ENCODE measurements around the gene IDH3B.

The IDH3B gene

DNA sequence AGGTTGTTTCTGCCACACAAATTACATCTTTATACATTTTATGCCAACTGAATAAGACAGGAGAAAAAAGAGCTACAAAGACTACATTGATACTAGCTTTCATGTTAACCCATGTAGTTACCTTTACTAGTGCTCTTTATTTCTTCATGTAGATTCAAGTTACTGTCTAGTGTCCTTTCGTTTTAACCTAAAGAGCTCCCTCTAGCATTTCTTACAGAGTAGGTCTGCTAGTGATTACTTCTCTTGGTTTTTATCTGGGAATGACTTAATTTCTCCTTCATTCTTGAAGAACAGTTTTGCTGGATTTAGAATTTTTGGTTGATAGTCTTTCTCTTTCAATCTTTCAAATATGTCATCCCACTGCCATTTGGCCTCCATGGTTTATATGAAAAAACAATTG lies 32.8 kb downstream of the IDH3B start:
- H3K4me3 ChIP-seq (ENCODE audit: low read length), result no peak overlapping the region
- peaks cover 21% of the 10 kb centered on the region for H3K4me1 ChIP-seq (ENCODE audit: control insufficient read depth, insufficient read depth, low read length)
- peak; percentile 19 for DNase-seq (ENCODE audit: low read depth)
- H3K9ac ChIP-seq (ENCODE audit: low read length), result no peak overlapping the region
- peaks cover 6% of the 10 kb centered on the region for H3K9me3 ChIP-seq (ENCODE audit: control insufficient read depth, low read length)
- H3K36me3 ChIP-seq (ENCODE audit: control insufficient read depth, insufficient read depth, low read length, severe bottlenecking), result no peaks in the 10 kb centered on the region
- H3K27me3 ChIP-seq (replicated peaks; ENCODE audit: control insufficient read depth, insufficient read depth, low read length), result peaks cover 6% of the 10 kb centered on the region

DNA sequence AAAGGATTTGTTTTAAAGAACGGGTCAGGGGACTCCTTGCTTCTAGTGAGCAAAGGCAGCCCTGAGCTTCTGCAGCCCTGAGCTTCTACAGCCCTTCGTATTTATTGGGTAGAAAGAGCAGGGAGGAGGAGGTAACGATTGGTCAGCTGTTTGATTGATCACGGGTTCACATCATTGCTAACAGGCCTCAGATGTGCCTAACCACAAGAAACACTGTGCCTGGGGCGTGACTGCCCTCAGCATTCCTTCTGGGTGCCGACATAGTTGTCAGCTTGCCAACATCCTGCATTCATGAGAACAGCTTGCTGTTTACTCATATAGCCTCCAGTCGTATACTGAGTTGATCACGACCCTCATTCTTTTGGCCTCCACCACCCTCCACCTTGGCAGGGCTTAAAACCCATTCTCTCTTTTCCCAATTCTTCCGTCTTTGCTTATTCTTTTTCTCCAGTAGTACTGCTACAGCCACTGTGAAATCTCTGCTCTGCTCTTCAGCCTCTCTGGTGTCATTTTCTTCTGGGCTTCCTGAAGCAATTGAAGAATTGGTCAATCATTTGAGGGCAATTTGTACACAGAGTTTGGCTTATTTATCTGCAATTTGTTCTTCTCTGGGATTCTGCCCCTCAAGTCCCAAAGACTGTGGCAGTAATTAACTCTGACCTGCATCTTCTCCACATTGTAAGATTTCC lies 37.0 kb downstream of the IDH3B start:
- Histone ChIP-seq H3K4me1 (ENCODE audit: control insufficient read depth, insufficient read depth, low read length) (peaks cover 33% of the 10 kb centered on the region), H3K9ac (ENCODE audit: low read length) (peak overlapping the region; percentile 17), H3K4me3 (ENCODE audit: low read length) (no peak overlapping the region), H3K36me3 (ENCODE audit: control insufficient read depth, insufficient read depth, low read length, severe bottlenecking) (no peaks in the 10 kb centered on the region), H3K9me3 (ENCODE audit: control insufficient read depth, low read length) (peaks cover 15% of the 10 kb centered on the region), H3K27me3 (replicated peaks; ENCODE audit: control insufficient read depth, insufficient read depth, low read length) (no peaks in the 10 kb centered on the region)
- peak; percentile 93 for DNase-seq (ENCODE audit: low read depth)

DNA sequence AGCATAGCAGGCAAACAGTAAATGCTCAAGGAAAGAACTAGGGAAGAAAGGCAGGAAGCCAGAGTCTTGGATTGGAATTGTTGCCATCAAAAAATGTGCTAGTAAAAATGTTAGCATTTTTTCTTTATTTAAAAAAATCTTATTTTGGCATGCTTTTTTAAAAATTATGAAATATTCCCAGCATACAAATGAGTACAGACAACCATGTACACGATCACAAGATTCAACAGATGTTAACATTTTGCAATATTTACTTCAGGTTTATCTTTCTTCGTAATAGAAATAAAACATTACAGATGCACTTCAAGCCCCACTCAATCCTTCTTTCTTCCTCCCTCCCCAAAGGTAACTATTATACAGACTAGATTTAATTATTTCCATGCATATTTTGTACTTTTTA lies 39.0 kb downstream of the IDH3B start:
- Histone ChIP-seq H3K36me3 (ENCODE audit: control insufficient read depth, insufficient read depth, low read length, severe bottlenecking) (no peaks in the 10 kb centered on the region), H3K27me3 (replicated peaks; ENCODE audit: control insufficient read depth, insufficient read depth, low read length) (no peaks in the 10 kb centered on the region), H3K4me3 (ENCODE audit: low read length) (peak overlapping the region; percentile 41), H3K9ac (ENCODE audit: low read length) (peak overlapping the region; percentile 68), H3K4me1 (ENCODE audit: control insufficient read depth, insufficient read depth, low read length) (peaks cover 33% of the 10 kb centered on the region), H3K9me3 (ENCODE audit: control insufficient read depth, low read length) (peaks cover 15% of the 10 kb centered on the region)
- DNase-seq (ENCODE audit: low read depth), result peak; percentile 72

DNA sequence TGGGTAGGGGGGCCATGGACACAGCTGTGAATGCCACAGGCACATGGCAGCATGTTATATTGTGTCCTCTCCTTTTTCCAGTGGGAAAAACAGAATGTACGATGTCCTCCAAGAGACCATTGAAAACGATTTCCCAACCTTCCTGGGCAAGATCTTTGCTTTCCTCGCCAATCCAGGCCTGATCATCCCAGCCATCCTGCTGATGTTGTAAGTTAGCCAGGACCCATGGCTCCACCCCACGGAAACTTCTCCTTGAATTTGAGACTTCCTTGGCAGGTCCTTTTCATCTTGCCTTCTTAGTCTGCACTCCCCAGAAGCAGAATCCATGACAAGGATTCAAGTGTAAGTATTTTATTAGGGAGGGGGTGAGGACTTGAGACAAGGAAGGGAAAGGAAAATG lies 39.8 kb downstream of the IDH3B start:
- Histone ChIP-seq H3K27me3 (replicated peaks; ENCODE audit: control insufficient read depth, insufficient read depth, low read length) (no peaks in the 10 kb centered on the region), H3K9me3 (ENCODE audit: control insufficient read depth, low read length) (peaks cover 23% of the 10 kb centered on the region), H3K9ac (ENCODE audit: low read length) (peak overlapping the region; percentile 68), H3K4me3 (ENCODE audit: low read length) (peak overlapping the region; percentile 53), H3K36me3 (ENCODE audit: control insufficient read depth, insufficient read depth, low read length, severe bottlenecking) (no peaks in the 10 kb centered on the region), H3K4me1 (ENCODE audit: control insufficient read depth, insufficient read depth, low read length) (peaks cover 33% of the 10 kb centered on the region)
- DNase-seq (ENCODE audit: low read depth), result no peak

DNA sequence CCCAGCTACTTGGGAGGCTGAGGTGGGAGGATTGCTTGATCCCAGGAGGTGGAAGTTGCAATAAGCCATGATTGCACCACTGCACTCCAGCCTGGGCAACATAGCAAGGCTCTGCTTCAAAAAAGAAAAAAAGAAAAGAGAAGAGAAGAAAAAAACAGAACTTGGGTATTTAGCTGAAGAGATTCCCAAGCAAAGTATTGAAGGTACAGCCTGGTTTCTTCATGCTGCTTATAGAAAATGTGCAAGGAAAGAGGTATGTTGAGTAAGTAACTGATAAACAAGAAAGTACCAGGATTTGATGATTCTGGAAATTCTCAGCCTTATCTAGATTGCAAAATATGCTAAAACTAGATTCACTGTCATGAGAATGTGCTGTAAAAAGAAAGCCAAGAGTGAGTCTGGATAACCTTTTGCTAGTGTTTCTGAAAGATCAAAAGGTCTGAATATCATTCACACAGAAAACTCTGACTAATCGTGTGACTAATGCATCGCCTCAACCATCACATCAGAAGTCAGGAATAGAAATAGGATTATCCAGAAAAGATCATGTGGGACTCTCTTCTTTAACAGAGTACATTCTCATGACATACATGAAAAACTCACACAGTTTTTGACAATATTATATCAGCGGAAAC lies 43.9 kb downstream of the IDH3B start:
- Histone ChIP-seq H3K27me3 (replicated peaks; ENCODE audit: control insufficient read depth, insufficient read depth, low read length) (peaks cover 11% of the 10 kb centered on the region), H3K4me1 (ENCODE audit: control insufficient read depth, insufficient read depth, low read length) (peaks cover 13% of the 10 kb centered on the region), H3K9me3 (ENCODE audit: control insufficient read depth, low read length) (peaks cover 20% of the 10 kb centered on the region), H3K9ac (ENCODE audit: low read length) (no peak overlapping the region), H3K4me3 (ENCODE audit: low read length) (no peak overlapping the region), H3K36me3 (ENCODE audit: control insufficient read depth, insufficient read depth, low read length, severe bottlenecking) (no peaks in the 10 kb centered on the region)
- no peak for DNase-seq (ENCODE audit: low read depth)

DNA sequence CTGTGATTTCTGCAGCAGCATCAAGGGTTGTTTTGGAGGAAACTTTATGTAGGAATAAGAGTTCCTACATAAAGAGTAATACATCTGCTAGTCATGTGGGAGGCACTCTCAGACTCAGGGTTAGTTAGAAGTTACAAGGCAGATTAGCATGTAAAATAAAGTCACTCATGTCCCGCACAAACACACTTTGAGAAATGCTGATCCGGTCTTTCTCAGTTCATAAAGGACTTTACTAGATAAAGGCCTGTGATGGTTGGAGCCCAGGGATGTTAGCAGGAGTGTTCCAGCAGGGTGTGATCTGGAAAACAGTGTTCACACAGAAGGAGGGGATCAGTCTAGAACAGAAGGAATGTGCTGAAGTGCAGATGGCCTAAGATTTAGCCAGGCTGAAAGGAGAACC lies 44.7 kb downstream of the IDH3B start:
- no peak for DNase-seq (ENCODE audit: low read depth)

DNA sequence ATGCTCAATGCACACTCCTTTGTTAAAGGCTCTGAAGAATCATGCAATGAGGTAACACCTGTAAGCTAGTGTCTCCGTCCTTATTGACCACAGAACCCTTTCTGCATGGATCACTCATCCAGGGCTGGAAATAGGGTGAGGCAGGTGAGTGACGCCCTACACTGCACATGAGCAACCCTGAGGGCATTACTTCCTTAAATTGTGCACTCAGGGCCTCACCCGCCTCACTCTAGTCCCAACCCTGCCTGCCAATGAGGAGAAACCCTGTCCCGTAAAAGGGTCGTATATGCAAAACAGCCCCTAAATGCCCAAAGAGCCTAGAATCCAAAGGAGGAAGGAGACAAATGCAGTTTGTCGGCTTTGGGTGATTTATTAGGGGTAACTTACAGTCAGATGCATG lies 45.2 kb downstream of the IDH3B start:
- no peak overlapping the region for H3K4me3 ChIP-seq (ENCODE audit: low read length)
- H3K27me3 ChIP-seq (replicated peaks; ENCODE audit: control insufficient read depth, insufficient read depth, low read length), result peaks cover 11% of the 10 kb centered on the region
- H3K9ac ChIP-seq (ENCODE audit: low read length), result no peak overlapping the region
- peaks cover 20% of the 10 kb centered on the region for H3K9me3 ChIP-seq (ENCODE audit: control insufficient read depth, low read length)
- no peak for DNase-seq (ENCODE audit: low read depth)
- peaks cover 4% of the 10 kb centered on the region for H3K4me1 ChIP-seq (ENCODE audit: control insufficient read depth, insufficient read depth, low read length)
- H3K36me3 ChIP-seq (ENCODE audit: control insufficient read depth, insufficient read depth, low read length, severe bottlenecking), result no peaks in the 10 kb centered on the region

More for the DNA sequence above, 44.7 kb downstream of the IDH3B start:
- Histone ChIP-seq H3K9me3 (ENCODE audit: control insufficient read depth, low read length) (peaks cover 20% of the 10 kb centered on the region), H3K9ac (ENCODE audit: low read length) (no peak overlapping the region), H3K27me3 (replicated peaks; ENCODE audit: control insufficient read depth, insufficient read depth, low read length) (peaks cover 11% of the 10 kb centered on the region), H3K4me3 (ENCODE audit: low read length) (no peak overlapping the region), H3K36me3 (ENCODE audit: control insufficient read depth, insufficient read depth, low read length, severe bottlenecking) (no peaks in the 10 kb centered on the region), H3K4me1 (ENCODE audit: control insufficient read depth, insufficient read depth, low read length) (peaks cover 7% of the 10 kb centered on the region)

DNA sequence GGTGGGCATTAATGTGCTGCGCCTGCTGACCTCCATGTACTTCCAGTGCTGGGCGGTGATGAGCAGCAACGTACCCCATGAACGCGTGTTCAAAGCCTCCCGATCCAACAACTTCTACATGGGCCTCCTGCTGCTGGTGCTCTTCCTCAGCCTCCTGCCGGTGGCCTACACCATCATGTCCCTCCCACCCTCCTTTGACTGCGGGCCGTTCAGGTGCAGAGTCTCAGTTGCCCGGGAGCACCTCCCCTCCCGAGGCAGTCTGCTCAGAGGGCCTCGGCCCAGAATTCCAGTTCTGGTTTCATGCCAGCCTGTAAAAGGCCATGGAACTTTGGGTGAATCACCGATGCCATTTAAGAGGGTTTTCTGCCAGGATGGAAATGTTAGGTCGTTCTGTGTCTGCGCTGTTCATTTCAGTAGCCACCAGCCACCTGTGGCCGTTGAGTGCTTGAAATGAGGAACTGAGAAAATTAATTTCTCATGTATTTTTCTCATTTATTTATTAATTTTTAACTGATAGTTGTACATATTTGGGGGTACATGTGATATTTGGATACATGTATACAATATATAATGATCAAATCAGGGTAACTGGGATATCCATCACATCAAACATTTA lies 46.8 kb downstream of the IDH3B start:
- Histone ChIP-seq H3K9ac (ENCODE audit: low read length) (no peak overlapping the region), H3K4me1 (ENCODE audit: control insufficient read depth, insufficient read depth, low read length) (no peaks in the 10 kb centered on the region), H3K36me3 (ENCODE audit: control insufficient read depth, insufficient read depth, low read length, severe bottlenecking) (no peaks in the 10 kb centered on the region), H3K4me3 (ENCODE audit: low read length) (no peak overlapping the region), H3K9me3 (ENCODE audit: control insufficient read depth, low read length) (peaks cover 20% of the 10 kb centered on the region), H3K27me3 (replicated peaks; ENCODE audit: control insufficient read depth, insufficient read depth, low read length) (peaks cover 11% of the 10 kb centered on the region)
- DNase-seq (ENCODE audit: low read depth), result no peak

DNA sequence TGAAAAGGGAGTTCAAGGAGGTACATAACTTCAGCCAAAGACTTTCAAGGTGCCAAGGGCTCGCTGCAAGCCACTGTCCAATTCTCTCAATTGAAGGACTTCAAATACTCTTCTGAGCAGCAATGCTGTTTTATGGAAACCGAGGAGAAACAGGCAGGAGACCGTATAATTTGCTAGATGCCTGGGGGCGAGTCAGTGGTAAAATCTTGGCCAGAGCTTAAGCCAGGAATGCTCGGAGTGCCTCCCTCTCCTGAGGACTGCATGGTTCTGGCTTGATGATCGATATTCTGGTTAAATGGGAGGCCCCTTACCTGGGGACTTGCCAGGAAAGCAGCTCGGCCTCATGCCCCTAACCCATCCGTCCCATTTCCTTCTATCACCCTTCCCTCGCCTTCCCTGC lies 47.4 kb downstream of the IDH3B start:
- peaks cover 20% of the 10 kb centered on the region for H3K9me3 ChIP-seq (ENCODE audit: control insufficient read depth, low read length)
- H3K36me3 ChIP-seq (ENCODE audit: control insufficient read depth, insufficient read depth, low read length, severe bottlenecking), result no peaks in the 10 kb centered on the region
- no peaks in the 10 kb centered on the region for H3K4me1 ChIP-seq (ENCODE audit: control insufficient read depth, insufficient read depth, low read length)
- DNase-seq (ENCODE audit: low read depth), result peak; percentile 19
- no peak overlapping the region for H3K9ac ChIP-seq (ENCODE audit: low read length)
- no peak overlapping the region for H3K4me3 ChIP-seq (ENCODE audit: low read length)
- peaks cover 11% of the 10 kb centered on the region for H3K27me3 ChIP-seq (replicated peaks; ENCODE audit: control insufficient read depth, insufficient read depth, low read length)

DNA sequence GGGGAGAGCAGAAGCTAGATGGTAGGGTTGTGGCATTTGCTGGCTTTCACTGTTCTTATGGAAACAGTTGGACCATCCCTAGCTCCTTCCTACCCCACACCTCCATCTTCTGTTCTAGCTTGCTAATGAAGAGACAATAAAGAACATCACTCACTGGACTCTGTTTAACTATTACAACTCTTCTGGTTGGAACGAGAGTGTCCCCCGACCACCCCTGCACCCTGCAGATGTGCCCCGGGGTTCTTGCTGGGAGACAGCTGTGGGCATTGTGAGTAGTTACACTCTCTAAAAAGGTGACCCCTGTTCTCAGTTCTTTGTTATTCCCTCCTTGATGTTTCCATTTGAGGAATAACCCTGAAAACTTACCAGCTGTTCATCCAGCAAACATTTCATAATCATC lies 51.9 kb downstream of the IDH3B start:
- H3K4me3 ChIP-seq (ENCODE audit: low read length), result no peak overlapping the region
- no peaks in the 10 kb centered on the region for H3K36me3 ChIP-seq (ENCODE audit: control insufficient read depth, insufficient read depth, low read length, severe bottlenecking)
- H3K9me3 ChIP-seq (ENCODE audit: control insufficient read depth, low read length), result peaks cover 19% of the 10 kb centered on the region
- H3K4me1 ChIP-seq (ENCODE audit: control insufficient read depth, insufficient read depth, low read length), result no peaks in the 10 kb centered on the region
- peaks cover 14% of the 10 kb centered on the region for H3K27me3 ChIP-seq (replicated peaks; ENCODE audit: control insufficient read depth, insufficient read depth, low read length)
- DNase-seq (ENCODE audit: low read depth), result no peak
- H3K9ac ChIP-seq (ENCODE audit: low read length), result no peak overlapping the region

DNA sequence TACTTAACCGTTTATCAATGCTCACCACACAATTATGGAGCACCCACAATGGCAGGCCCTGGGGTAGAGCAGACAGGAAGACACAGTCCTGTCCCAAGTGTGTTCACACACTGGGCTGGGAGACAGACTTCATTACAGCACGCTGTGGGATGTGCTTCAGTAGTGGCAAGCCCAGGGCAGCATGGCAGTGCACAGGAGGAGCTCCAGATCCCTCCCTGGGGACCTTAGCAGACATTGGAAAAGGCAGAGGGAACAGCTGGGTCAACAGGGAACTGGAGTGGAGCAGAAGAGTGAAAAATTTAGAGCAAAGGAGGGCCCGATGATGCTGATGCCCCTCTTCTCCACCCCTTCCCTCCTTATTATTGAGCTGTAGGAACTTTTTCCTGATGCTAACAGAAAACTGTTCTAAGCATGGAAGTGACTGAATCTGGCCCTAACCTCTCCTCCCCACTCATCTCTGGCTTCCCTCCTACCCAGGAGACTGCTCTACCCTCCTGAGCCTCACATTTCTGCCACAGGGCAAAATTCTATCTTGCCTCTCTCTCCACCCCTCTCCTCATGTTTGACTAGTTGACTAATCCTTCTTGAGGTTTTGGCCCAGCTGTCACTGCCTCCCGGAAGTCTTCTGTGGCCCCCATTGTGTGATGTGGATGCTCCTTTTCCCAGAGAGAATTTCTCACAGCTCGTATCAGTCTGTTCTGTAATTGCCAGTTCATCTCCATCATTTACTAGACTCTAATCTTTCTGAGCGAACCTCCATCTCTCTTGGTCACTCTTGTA lies 52.9 kb downstream of the IDH3B start:
- H3K4me1 ChIP-seq (ENCODE audit: control insufficient read depth, insufficient read depth, low read length), result no peaks in the 10 kb centered on the region
- H3K9ac ChIP-seq (ENCODE audit: low read length), result no peak overlapping the region
- no peak overlapping the region for H3K4me3 ChIP-seq (ENCODE audit: low read length)
- DNase-seq (ENCODE audit: low read depth), result no peak
- H3K36me3 ChIP-seq (ENCODE audit: control insufficient read depth, insufficient read depth, low read length, severe bottlenecking), result no peaks in the 10 kb centered on the region
- H3K9me3 ChIP-seq (ENCODE audit: control insufficient read depth, low read length), result peaks cover 28% of the 10 kb centered on the region
- H3K27me3 ChIP-seq (replicated peaks; ENCODE audit: control insufficient read depth, insufficient read depth, low read length), result peaks cover 12% of the 10 kb centered on the region
